ENCODE measurements around the gene CENPF. TPM values are rescaled to one million over a fixed set of nuclear protein-coding genes. Genes with fewer than 3 reads are reported as not detected.

The CENPF gene
- total RNA-seq, 3 donors from 2014 or later: 1.3 to 4.0 (median 1.9) TPM

DNA sequence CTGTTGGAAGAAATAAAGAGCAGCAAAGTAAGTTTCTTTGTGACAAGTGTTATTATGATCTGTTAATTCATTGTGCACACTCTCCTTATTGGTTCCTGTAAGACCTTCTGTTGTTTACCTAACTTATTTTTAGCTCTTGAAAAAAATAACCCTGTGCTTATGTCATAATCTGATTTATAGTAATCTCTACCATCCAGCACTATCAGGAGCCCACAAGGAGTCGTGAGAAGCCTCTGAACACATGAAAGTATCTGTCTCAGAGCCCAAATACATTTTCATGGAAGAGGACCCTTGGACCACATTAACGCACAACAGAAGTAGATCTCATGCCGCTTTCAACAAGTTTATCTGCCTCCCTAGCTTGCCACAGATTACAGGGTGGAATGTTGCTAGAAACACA lies 45.8 kb downstream of the CENPF start:
- H3K27ac ChIP-seq: no peak overlapping the region
- H3K27me3 ChIP-seq: no peaks in the 10 kb centered on the region
- no peaks in the 10 kb centered on the region for H3K9me3 ChIP-seq
- intact Hi-C loops (cut with DNase I; ENCODE audit: low total_unique reads): no loop called here
- H3K4me3 ChIP-seq: no peak overlapping the region
- H3K36me3 ChIP-seq: no peaks in the 10 kb centered on the region
- H3K4me1 ChIP-seq: no peaks in the 10 kb centered on the region
- no peak for DNase-seq (ENCODE audit: low spot score in 2 of 2)
- TF ChIP-seq, protein P1, sequence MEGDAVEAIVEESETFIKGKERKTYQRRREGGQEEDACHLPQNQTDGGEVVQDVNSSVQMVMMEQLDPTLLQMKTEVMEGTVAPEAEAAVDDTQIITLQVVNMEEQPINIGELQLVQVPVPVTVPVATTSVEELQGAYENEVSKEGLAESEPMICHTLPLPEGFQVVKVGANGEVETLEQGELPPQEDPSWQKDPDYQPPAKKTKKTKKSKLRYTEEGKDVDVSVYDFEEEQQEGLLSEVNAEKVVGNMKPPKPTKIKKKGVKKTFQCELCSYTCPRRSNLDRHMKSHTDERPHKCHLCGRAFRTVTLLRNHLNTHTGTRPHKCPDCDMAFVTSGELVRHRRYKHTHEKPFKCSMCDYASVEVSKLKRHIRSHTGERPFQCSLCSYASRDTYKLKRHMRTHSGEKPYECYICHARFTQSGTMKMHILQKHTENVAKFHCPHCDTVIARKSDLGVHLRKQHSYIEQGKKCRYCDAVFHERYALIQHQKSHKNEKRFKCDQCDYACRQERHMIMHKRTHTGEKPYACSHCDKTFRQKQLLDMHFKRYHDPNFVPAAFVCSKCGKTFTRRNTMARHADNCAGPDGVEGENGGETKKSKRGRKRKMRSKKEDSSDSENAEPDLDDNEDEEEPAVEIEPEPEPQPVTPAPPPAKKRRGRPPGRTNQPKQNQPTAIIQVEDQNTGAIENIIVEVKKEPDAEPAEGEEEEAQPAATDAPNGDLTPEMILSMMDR (IDR thresholded peaks at IDR 0.05): no peak
- no peak for TF ChIP-seq POLR2AphosphoS5 (IDR thresholded peaks at IDR 0.05)
- TF ChIP-seq POLR2A (IDR thresholded peaks at IDR 0.05): no peak

DNA sequence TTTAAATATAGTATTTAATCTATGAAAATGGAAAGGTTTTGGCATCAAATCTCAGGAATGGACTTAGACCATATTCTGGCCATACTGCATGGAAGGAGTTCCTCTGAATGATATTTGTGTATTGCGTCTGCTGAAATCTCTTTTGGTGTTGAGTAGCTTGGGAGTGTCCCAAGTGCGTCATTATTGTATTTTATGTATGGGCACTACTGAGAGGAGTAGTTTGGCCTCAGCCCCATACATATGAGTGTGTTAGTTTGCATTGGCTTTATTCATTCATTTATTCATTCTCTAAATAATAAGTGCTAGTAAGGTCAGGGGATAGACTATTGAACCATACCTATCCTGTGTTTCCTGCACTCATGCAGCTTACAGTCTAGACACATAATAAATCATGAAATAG lies 46.6 kb downstream of the CENPF start:
- Histone ChIP-seq H3K4me1 (no peaks in the 10 kb centered on the region), H3K27me3 (no peaks in the 10 kb centered on the region), H3K4me3 (no peak overlapping the region), H3K27ac (no peak overlapping the region), H3K36me3 (no peaks in the 10 kb centered on the region), H3K9me3 (no peaks in the 10 kb centered on the region)
- intact Hi-C loops (cut with DNase I; ENCODE audit: low total_unique reads): no loop called here
- TF ChIP-seq POLR2AphosphoS5 (IDR thresholded peaks at IDR 0.05): no peak
- TF ChIP-seq POLR2A (IDR thresholded peaks at IDR 0.05): no peak
- TF ChIP-seq, protein P1 (IDR thresholded peaks at IDR 0.05): no peak
- no peak for DNase-seq (ENCODE audit: low spot score in 2 of 2)

DNA sequence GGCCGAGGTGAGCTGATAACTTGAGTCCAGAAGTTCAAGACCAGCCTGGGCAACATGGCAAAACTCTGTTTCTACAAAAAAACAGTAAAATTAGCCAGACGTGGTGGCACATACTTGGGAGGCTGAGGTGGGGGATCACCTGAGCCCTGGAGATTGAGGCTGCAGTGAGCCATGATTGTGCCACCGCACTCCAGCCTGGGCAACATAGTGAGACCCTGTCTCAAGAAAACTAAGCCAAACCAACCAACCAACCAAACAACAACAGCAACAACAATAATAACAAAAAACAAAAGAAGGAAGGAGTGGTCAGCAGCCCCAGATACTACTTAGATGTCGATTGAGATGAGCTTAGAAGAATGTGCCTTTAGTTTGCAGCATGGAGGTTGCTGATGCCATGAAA lies 47.7 kb downstream of the CENPF start:
- TF ChIP-seq, protein P1 (IDR thresholded peaks at IDR 0.05): no peak
- TF ChIP-seq POLR2A (IDR thresholded peaks at IDR 0.05) (no peak), POLR2AphosphoS5 (IDR thresholded peaks at IDR 0.05) (no peak)
- no peak overlapping the region for H3K4me3 ChIP-seq
- H3K9me3 ChIP-seq: no peaks in the 10 kb centered on the region
- no peak overlapping the region for H3K27ac ChIP-seq
- no peaks in the 10 kb centered on the region for H3K36me3 ChIP-seq
- H3K4me1 ChIP-seq: no peaks in the 10 kb centered on the region
- no peak for DNase-seq (ENCODE audit: low spot score in 2 of 2)
- intact Hi-C loops (cut with DNase I; ENCODE audit: low total_unique reads): no loop called here
- no peaks in the 10 kb centered on the region for H3K27me3 ChIP-seq

DNA sequence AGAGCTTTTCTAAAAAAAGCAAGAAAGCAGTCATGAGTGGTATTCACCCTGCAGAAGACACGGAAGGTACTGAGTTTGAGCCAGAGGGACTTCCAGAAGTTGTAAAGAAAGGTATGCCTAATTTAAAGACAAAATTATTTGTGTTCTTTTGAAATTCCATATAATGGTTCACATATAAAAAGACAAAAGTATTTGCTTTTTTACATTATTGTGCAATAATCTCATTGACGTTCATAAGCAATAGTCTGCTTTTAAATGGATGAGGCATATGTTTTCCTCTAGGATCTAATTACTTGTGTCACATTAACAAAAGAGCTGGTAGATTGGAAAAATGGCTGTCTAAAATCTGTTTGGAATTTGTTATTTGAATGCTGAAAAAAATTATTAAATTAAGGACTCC lies 54.3 kb downstream of the CENPF start:
- intact Hi-C loops (cut with DNase I; ENCODE audit: low total_unique reads): no loop called here

DNA sequence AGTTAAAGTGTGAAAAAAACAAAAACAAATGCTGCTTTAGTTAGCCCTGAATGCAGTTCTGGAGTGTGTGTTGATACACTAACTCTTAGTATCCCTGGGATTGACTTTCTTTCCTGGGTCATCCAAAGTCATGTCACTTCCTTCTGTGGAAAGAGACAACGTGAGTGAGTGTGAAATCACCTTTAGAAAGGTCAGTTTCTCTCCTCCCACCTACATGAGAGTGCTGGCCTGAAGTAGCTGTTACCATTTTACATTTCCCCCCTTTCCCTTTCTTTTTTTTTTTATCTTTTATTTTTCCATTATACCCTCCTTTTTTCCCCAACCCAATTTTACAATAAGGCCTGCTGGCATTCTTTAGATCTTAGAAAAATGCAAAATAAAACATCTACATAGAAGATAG lies 55.2 kb downstream of the CENPF start:
- Histone ChIP-seq H3K36me3 (no peaks in the 10 kb centered on the region), H3K9me3 (no peaks in the 10 kb centered on the region), H3K4me3 (no peak overlapping the region), H3K27ac (no peak overlapping the region), H3K4me1 (peaks cover 0 to 5% of the 10 kb centered on the region in 2 donors), H3K27me3 (no peaks in the 10 kb centered on the region)
- no peak for DNase-seq (ENCODE audit: low spot score in 2 of 2)
- no peak for TF ChIP-seq POLR2A (IDR thresholded peaks at IDR 0.05)
- TF ChIP-seq POLR2AphosphoS5 (IDR thresholded peaks at IDR 0.05): no peak
- TF ChIP-seq, protein P1 (IDR thresholded peaks at IDR 0.05): no peak
- intact Hi-C loops (cut with DNase I; ENCODE audit: low total_unique reads): no loop called here

More for the DNA sequence above, 54.3 kb downstream of the CENPF start:
- DNase-seq (ENCODE audit: low spot score in 2 of 2): no peak
- H3K27ac ChIP-seq: no peak overlapping the region
- H3K4me3 ChIP-seq: no peak overlapping the region
- TF ChIP-seq POLR2AphosphoS5 (IDR thresholded peaks at IDR 0.05): no peak
- TF ChIP-seq, protein P1 (IDR thresholded peaks at IDR 0.05): no peak
- TF ChIP-seq POLR2A (IDR thresholded peaks at IDR 0.05): no peak
- H3K27me3 ChIP-seq: no peaks in the 10 kb centered on the region
- H3K36me3 ChIP-seq: no peaks in the 10 kb centered on the region
- H3K4me1 ChIP-seq: peaks cover 0 to 5% of the 10 kb centered on the region in 2 donors
- H3K9me3 ChIP-seq: no peaks in the 10 kb centered on the region
